ENCODE measurements around the gene GOLGA6D.
"Not testable (repeated sequence)": the region's sequence is repeated elsewhere in the genome, so short reads cannot be mapped to it uniquely, and the experiment has no call there.

GRCh38 chr15:75245741-75246140, 36.9 kb upstream of the GOLGA6D start:
- TF ChIP-seq CTCF (IDR thresholded peaks at IDR 0.05); EZH2 (IDR thresholded peaks at IDR 0.05; ENCODE audit: borderline replicate concordance, insufficient read depth, low read depth, low read length, poor library complexity, severe bottlenecking): not testable (repeated sequence)
